Heart right ventricle (tissue), 12 donors: ENCODE results near the gene POLR2J. TPM values are rescaled to one million over a fixed set of nuclear protein-coding genes. Genes with fewer than 3 reads are reported as not detected.

ENCODE experiments used
- microRNA-seq, 2 donors: library from miRNA; unstranded; fragments of <30 nt; microRNA quantifications; one replicate each; pipeline ENCODE4 v1.2.0, GENCODE V29; 2021
- polyA plus RNA-seq, 2 donors: library from polyadenylated mRNA; stranded (reverse); fragments of 200-250 nt; gene quantifications; one replicate each; pipeline ENCODE4 v1.2.3, GENCODE V29; 2013
- total RNA-seq, 10 donors: library from RNA; stranded (reverse); fragmentation: NEBNext Ultra II Directional in 3 of 10; extraction: Animal tissue kit (Norgen Biotek cat#: 25700) in 3 of 10; gene quantifications; one replicate each; pipeline versions ENCODE4 v1.2.1 to v1.2.4, GENCODE V29; 2021 to 2023
- donor health status: ischemic (EF 13 %, LVEDD 7.1; RV severe dilation, severe dysfunction).
- donor health status: healthy with polysubstance abuse.
- donor health status: DM: no; HTN: yes; CAD: no.
- donor health status: DM: no; HTN: no; CAD: no.
- donor health status: ischemic (EF 25% LVEDD 6.9; RV normal size, moderate dysfunction).
- donor health status: ischemic (EF 25% LVEDD 5.7; RV mildly dilated, moderate dysfunction).
- donor health status: healthy.
- donor health status: nonischemic (EF 11% LVEDD 7.7; RV severe dilation, severe dysfunction).
- donor health status: DM: yes; HTN: yes; CAD: no.
- donor health status: PGD.
- donor health status: ischemic (EF 29% LVEDD 5.4; RV normal size, mild dysfunction).
- donor health status: nonischemic (EF 23%, LVEDD 6.1; RV moderate dilation, normal function).

Gene POLR2J
- total and polyA plus RNA-seq, 12 donors: 40.1 to 228 (median 55.6) TPM

Small RNA genes within 50 kb of the gene (microRNA-seq; reads per million reads assigned to microRNA genes)
- gene MIR4467 (0 reads per million in 2 donors), gene MIR5090 (0 to 1.0 reads per million in 2 donors)

Other genes with a start within 250 kb of the POLR2J start
- gene SH2B2, start 192.1 kb downstream of the POLR2J start, total RNA-seq: 1 to 10 TPM in 6 of 10 donors, under 1 TPM in 4; 0.83 to 4.2 (median 1.2) TPM
- gene SH2B2, start 192.1 kb downstream of the POLR2J start, polyA plus RNA-seq: 1 to 10 TPM in 1 of 2 donors, under 1 TPM in 1; 0.95 to 2.3 TPM
- gene SPDYE6, start 122.5 kb downstream of the POLR2J start, total RNA-seq: not detected
- under 1 TPM; 0.03 to 0.29 TPM for gene SPDYE6, start 122.5 kb downstream of the POLR2J start, polyA plus RNA-seq
- gene PRKRIP1, start 82.6 kb downstream of the POLR2J start, total RNA-seq: 10 to 100 TPM in 9 of 10 donors, 1 to 10 TPM in 1; 7.1 to 14.7 (median 11.3) TPM
- 10 to 100 TPM; 14.8 to 28.2 TPM for gene PRKRIP1, start 82.6 kb downstream of the POLR2J start, polyA plus RNA-seq
- 10 to 100 TPM in 1 of 10 donors, 1 to 10 TPM in 9; 1.7 to 11.6 (median 3.7) TPM for gene ORAI2, start 45.3 kb downstream of the POLR2J start, total RNA-seq
- 1 to 10 TPM; 2.0 to 5.8 TPM for gene ORAI2, start 45.3 kb downstream of the POLR2J start, polyA plus RNA-seq
- 1 to 10 TPM; 4.4 to 8.6 (median 6.2) TPM for gene ALKBH4, start 14.1 kb downstream of the POLR2J start, total RNA-seq
- gene ALKBH4, start 14.1 kb downstream of the POLR2J start, polyA plus RNA-seq: 1 to 10 TPM; 7.9 TPM
- 10 to 100 TPM in 4 of 10 donors, 1 to 10 TPM in 6; 8.1 to 12.2 (median 9.5) TPM for gene LRWD1, start 13.9 kb downstream of the POLR2J start, total RNA-seq
- 10 to 100 TPM in 1 of 2 donors, 1 to 10 TPM in 1; 6.5 to 21.3 TPM for gene LRWD1, start 13.9 kb downstream of the POLR2J start, polyA plus RNA-seq
- gene RASA4B, start 38.9 kb upstream of the POLR2J start, total RNA-seq: 10 to 100 TPM in 2 of 10 donors, 1 to 10 TPM in 8; 1.3 to 23.9 (median 4.2) TPM
- gene RASA4B, start 38.9 kb upstream of the POLR2J start, polyA plus RNA-seq: 1 to 10 TPM; 3.2 to 6.9 TPM
- gene UPK3BL2, start 64.8 kb upstream of the POLR2J start, total RNA-seq: 10 to 100 TPM in 1 of 10 donors, 1 to 10 TPM in 9; 1.5 to 16.7 (median 6.3) TPM
- 10 to 100 TPM in 1 of 2 donors, 1 to 10 TPM in 1; 4.6 to 13.9 TPM for gene UPK3BL2, start 64.8 kb upstream of the POLR2J start, polyA plus RNA-seq
- gene SPDYE2, start 72.3 kb upstream of the POLR2J start, total RNA-seq: under 1 TPM in 1 of 10 donors, not detected in 9; 0.31 TPM
- under 1 TPM in 1 of 2 donors, not detected in 1; 0.51 TPM for gene SPDYE2, start 72.3 kb upstream of the POLR2J start, polyA plus RNA-seq
- 10 to 100 TPM in 6 of 10 donors, 1 to 10 TPM in 4; 6.7 to 19.3 (median 12.1) TPM for gene POLR2J3, start 93.7 kb upstream of the POLR2J start, total RNA-seq
- 100 to 1,000 TPM in 1 of 2 donors, 10 to 100 TPM in 1; 20.7 to 102 TPM for gene POLR2J3, start 93.7 kb upstream of the POLR2J start, polyA plus RNA-seq
- gene RASA4, start 137.8 kb upstream of the POLR2J start, total RNA-seq: 10 to 100 TPM in 6 of 10 donors, 1 to 10 TPM in 4; 8.3 to 76.1 (median 12.4) TPM
- gene RASA4, start 137.8 kb upstream of the POLR2J start, polyA plus RNA-seq: 10 to 100 TPM; 10.2 to 13.8 TPM
- gene UPK3BL1, start 163.9 kb upstream of the POLR2J start, total RNA-seq: 10 to 100 TPM in 6 of 10 donors, 1 to 10 TPM in 4; 2.0 to 14.3 (median 10.7) TPM
- 10 to 100 TPM; 10.3 to 82.8 TPM for gene UPK3BL1, start 163.9 kb upstream of the POLR2J start, polyA plus RNA-seq
- gene SPDYE2B, start 171.4 kb upstream of the POLR2J start, total RNA-seq: not detected
- not detected for gene SPDYE2B, start 171.4 kb upstream of the POLR2J start, polyA plus RNA-seq
- gene POLR2J2, start 192.7 kb upstream of the POLR2J start, total RNA-seq: 1 to 10 TPM; 2.2 to 4.3 (median 3.3) TPM
- gene POLR2J2, start 192.7 kb upstream of the POLR2J start, polyA plus RNA-seq: 1 to 10 TPM in 1 of 2 donors, under 1 TPM in 1; 0.43 to 8.6 TPM